Activated naive CD4-positive, alpha-beta T cell treated with anti-CD3 and anti-CD28 coated beads, Interleukin-2, amount 10 ng/mL, durations not matched to agents 7 days and 5 days (primary cell): ENCODE measurements around the gene RGS17.

ENCODE experiments used
- CTCF ChIA-PET: fragments of 350-600 bp; sonication (Branson Sonifier 250); formaldehyde crosslinking; loops from one replicate; lab custom pipeline; 2021; ENCODE audit warnings: antibody characterized with exemption; lab: Charles Lee
- DNase-seq: peaks from one replicate; pipeline ENCODE4 v3.0.0-alpha.2; 2020
- H3K27ac Mint-ChIP-seq: one replicate; pipeline ENCODE4 v1.8.0; 2021; ENCODE audit warnings: mild to moderate bottlenecking, moderate library complexity, mixed read lengths
- H3K27me3 Mint-ChIP-seq: one replicate; pipeline ENCODE4 v1.8.0; 2021; ENCODE audit warnings: mild to moderate bottlenecking, mixed read lengths
- H3K36me3 Mint-ChIP-seq: one replicate; pipeline ENCODE4 v1.8.0; 2021; ENCODE audit warnings: mixed read lengths
- H3K4me1 Mint-ChIP-seq: one replicate; pipeline ENCODE4 v1.8.0; 2021; ENCODE audit warnings: mixed read lengths
- H3K4me3 Mint-ChIP-seq: one replicate; pipeline ENCODE4 v1.8.0; 2021; ENCODE audit warnings: mild to moderate bottlenecking, moderate library complexity, mixed read lengths
- H3K9me3 Mint-ChIP-seq: one replicate; pipeline ENCODE4 v1.8.0; 2021; ENCODE audit warnings: mixed read lengths

RGS17 gene

GRCh38 chr6:153131037-153131981 lies at the start of gene RGS17:
TSS of gene RGS17 (minus strand) at chr6:153131282. CDS start at chr6:153044018, 87,264 bp downstream.
- Mint-ChIP-seq H3K4me3 (peak within 1 kb of the TSS; percentile 74), H3K4me1 (peaks cover 13% of the 10 kb centered on the region), H3K27ac (no peak within 1 kb of the TSS), H3K36me3 (no peaks in the 10 kb centered on the region), H3K27me3 (peaks cover 52% of the 10 kb centered on the region), H3K9me3 (no peaks in the 10 kb centered on the region)
- CTCF ChIA-PET = no interaction called here
- peak; percentile 57 for DNase-seq

GRCh38 chr6:153172815-153173214 lies 41.7 kb upstream of the RGS17 start:
- Mint-ChIP-seq H3K27me3 (no peaks in the 10 kb centered on the region), H3K4me1 (no peaks in the 10 kb centered on the region), H3K27ac (no peak overlapping the region), H3K36me3 (no peaks in the 10 kb centered on the region), H3K9me3 (no peaks in the 10 kb centered on the region), H3K4me3 (no peak overlapping the region)
- CTCF ChIA-PET = no interaction called here
- no peak for DNase-seq

- no peaks in the 10 kb centered on the region for H3K27me3 Mint-ChIP-seq
- H3K36me3 Mint-ChIP-seq = no peaks in the 10 kb centered on the region
- H3K4me3 Mint-ChIP-seq = no peak overlapping the region
- H3K9me3 Mint-ChIP-seq = no peaks in the 10 kb centered on the region
- CTCF ChIA-PET = no interaction called here
- DNase-seq = no peak
- no peak overlapping the region for H3K27ac Mint-ChIP-seq
- no peaks in the 10 kb centered on the region for H3K4me1 Mint-ChIP-seq
Observed at GRCh38 chr6:153170511-153170910, 39.4 kb upstream of the RGS17 start.

- no peak overlapping the region for H3K27ac Mint-ChIP-seq
- no peaks in the 10 kb centered on the region for H3K27me3 Mint-ChIP-seq
- no peaks in the 10 kb centered on the region for H3K36me3 Mint-ChIP-seq
- no peak overlapping the region for H3K4me3 Mint-ChIP-seq
- no peaks in the 10 kb centered on the region for H3K4me1 Mint-ChIP-seq
- CTCF ChIA-PET = interaction anchor here (0.8 kb wide), 1 partner anchor 12 kb away, joined by 3 read pairs; no protein-coding TSS in a partner anchor
- no peaks in the 10 kb centered on the region for H3K9me3 Mint-ChIP-seq
- DNase-seq = no peak
Observed at GRCh38 chr6:153167907-153168306, 36.8 kb upstream of the RGS17 start.

- no peak for DNase-seq
- no peaks in the 10 kb centered on the region for H3K27me3 Mint-ChIP-seq
- no peaks in the 10 kb centered on the region for H3K36me3 Mint-ChIP-seq
- no peaks in the 10 kb centered on the region for H3K9me3 Mint-ChIP-seq
- CTCF ChIA-PET = no interaction called here
- H3K4me1 Mint-ChIP-seq = no peaks in the 10 kb centered on the region
- H3K4me3 Mint-ChIP-seq = no peak overlapping the region
- no peak overlapping the region for H3K27ac Mint-ChIP-seq
Observed at GRCh38 chr6:153167061-153167891, 36.2 kb upstream of the RGS17 start.

GRCh38 chr6:153162646-153163045 lies 31.6 kb upstream of the RGS17 start:
- Mint-ChIP-seq H3K4me3 (no peak overlapping the region), H3K9me3 (no peaks in the 10 kb centered on the region), H3K36me3 (no peaks in the 10 kb centered on the region), H3K27me3 (no peaks in the 10 kb centered on the region), H3K4me1 (no peaks in the 10 kb centered on the region), H3K27ac (no peak overlapping the region)
- CTCF ChIA-PET = no interaction called here
- no peak for DNase-seq

GRCh38 chr6:153162172-153162571 lies 31.1 kb upstream of the RGS17 start:
- H3K9me3 Mint-ChIP-seq = no peaks in the 10 kb centered on the region

GRCh38 chr6:153160221-153160620 lies 29.1 kb upstream of the RGS17 start:
- Mint-ChIP-seq H3K27me3 (no peaks in the 10 kb centered on the region), H3K9me3 (no peaks in the 10 kb centered on the region), H3K4me3 (no peak overlapping the region), H3K36me3 (no peaks in the 10 kb centered on the region), H3K27ac (no peak overlapping the region), H3K4me1 (no peaks in the 10 kb centered on the region)
- CTCF ChIA-PET = no interaction called here
- DNase-seq = no peak

More at GRCh38 chr6:153162172-153162571, 31.1 kb upstream of the RGS17 start:
- DNase-seq = no peak
- Mint-ChIP-seq H3K36me3 (no peaks in the 10 kb centered on the region), H3K27me3 (no peaks in the 10 kb centered on the region), H3K4me1 (no peaks in the 10 kb centered on the region), H3K4me3 (no peak overlapping the region), H3K27ac (no peak overlapping the region)
- CTCF ChIA-PET = no interaction called here

GRCh38 chr6:153150752-153151440 lies 19.8 kb upstream of the RGS17 start:
- DNase-seq = no peak
- Mint-ChIP-seq H3K4me1 (no peaks in the 10 kb centered on the region), H3K36me3 (no peaks in the 10 kb centered on the region), H3K9me3 (no peaks in the 10 kb centered on the region), H3K4me3 (no peak overlapping the region), H3K27me3 (no peaks in the 10 kb centered on the region), H3K27ac (no peak overlapping the region)
- CTCF ChIA-PET = interaction anchor here (1.0 kb wide), 1 partner anchor 61 kb away, joined by 3 read pairs; no protein-coding TSS in a partner anchor

GRCh38 chr6:153150371-153150751 lies 19.3 kb upstream of the RGS17 start:
- no peaks in the 10 kb centered on the region for H3K9me3 Mint-ChIP-seq
- no peaks in the 10 kb centered on the region for H3K36me3 Mint-ChIP-seq
- CTCF ChIA-PET = no interaction called here
- no peak overlapping the region for H3K4me3 Mint-ChIP-seq
- peaks cover 3% of the 10 kb centered on the region for H3K27me3 Mint-ChIP-seq
- no peak overlapping the region for H3K27ac Mint-ChIP-seq
- no peak for DNase-seq
- no peaks in the 10 kb centered on the region for H3K4me1 Mint-ChIP-seq

- Mint-ChIP-seq H3K9me3 (no peaks in the 10 kb centered on the region), H3K27ac (no peak overlapping the region), H3K27me3 (peaks cover 3% of the 10 kb centered on the region), H3K4me1 (no peaks in the 10 kb centered on the region), H3K4me3 (no peak overlapping the region), H3K36me3 (no peaks in the 10 kb centered on the region)
- DNase-seq = no peak
- CTCF ChIA-PET = no interaction called here
Observed at GRCh38 chr6:153149891-153150290, 18.8 kb upstream of the RGS17 start.

- Mint-ChIP-seq H3K27me3 (peaks cover 3% of the 10 kb centered on the region), H3K36me3 (no peaks in the 10 kb centered on the region), H3K27ac (no peak overlapping the region), H3K4me3 (no peak overlapping the region), H3K9me3 (no peaks in the 10 kb centered on the region), H3K4me1 (no peaks in the 10 kb centered on the region)
- CTCF ChIA-PET = no interaction called here
- DNase-seq = no peak
Observed at GRCh38 chr6:153146413-153146812, 15.3 kb upstream of the RGS17 start.

- Mint-ChIP-seq H3K27ac (no peak overlapping the region), H3K4me3 (no peak overlapping the region), H3K27me3 (peaks cover 3% of the 10 kb centered on the region), H3K4me1 (no peaks in the 10 kb centered on the region), H3K9me3 (no peaks in the 10 kb centered on the region), H3K36me3 (no peaks in the 10 kb centered on the region)
- CTCF ChIA-PET = no interaction called here
- DNase-seq = no peak
Observed at GRCh38 chr6:153145591-153145990, 14.5 kb upstream of the RGS17 start.

- CTCF ChIA-PET = no interaction called here
- DNase-seq = no peak
- Mint-ChIP-seq H3K36me3 (no peaks in the 10 kb centered on the region), H3K27me3 (peaks cover 3% of the 10 kb centered on the region), H3K4me3 (no peak overlapping the region), H3K27ac (no peak overlapping the region), H3K4me1 (no peaks in the 10 kb centered on the region), H3K9me3 (no peaks in the 10 kb centered on the region)
Observed at GRCh38 chr6:153143200-153143599, 12.1 kb upstream of the RGS17 start.
